ENCODE results near the gene ZBTB1.

Gene ZBTB1

DNA sequence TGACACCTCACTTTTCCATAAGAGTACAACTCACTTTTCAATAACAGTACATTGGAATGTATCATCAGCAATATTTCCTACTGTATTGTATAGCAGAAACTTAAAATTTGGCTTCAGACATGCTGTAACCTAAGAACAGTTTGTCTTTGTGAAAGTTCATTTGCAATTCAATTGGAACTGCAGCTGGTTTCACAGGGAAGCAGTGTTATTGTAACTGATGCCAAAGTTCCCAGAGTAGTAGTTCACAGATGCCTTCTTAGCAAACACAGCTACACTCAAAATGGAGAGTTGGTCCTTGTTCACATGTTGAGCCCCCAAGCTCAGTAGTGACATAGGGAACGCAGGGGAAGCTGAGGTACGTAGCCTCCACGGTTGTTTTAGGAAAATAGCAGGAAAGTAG lies 68.5 kb downstream of the ZBTB1 start:
- no peak for DNase-seq

Data from islet precursor cell (in vitro differentiated cells).